SH-SY5Y (cell line): ENCODE data around the gene GMDS.

Source experiments
- GATA2 ChIP-seq: IDR thresholded peaks from 2 replicates; pipeline ENCODE4 v1.6.1; 2011; ENCODE audit warnings: mild to moderate bottlenecking, low read depth, low read length
- GATA3 ChIP-seq: IDR thresholded peaks from 2 replicates; pipeline ENCODE4 v1.6.1; 2011; ENCODE audit warnings: low read depth, mild to moderate bottlenecking, low read length, moderate library complexity

GRCh38 chr6:1712451-1712850, 533.0 kb downstream of the GMDS start:
- TF ChIP-seq GATA2 (no peak), GATA3 (no peak)
